SK-N-DZ (cell line): ENCODE measurements around the gene CHMP2A.
"Not testable (repeated sequence)": the region's sequence is repeated elsewhere in the genome, so short reads cannot be mapped to it uniquely, and the experiment has no call there.

ENCODE experiments used
- DNase-seq: peaks from one replicate; pipeline ENCODE4 v3.0.0-alpha.2; 2015; ENCODE audit warnings: low spot score

The CHMP2A gene

DNA sequence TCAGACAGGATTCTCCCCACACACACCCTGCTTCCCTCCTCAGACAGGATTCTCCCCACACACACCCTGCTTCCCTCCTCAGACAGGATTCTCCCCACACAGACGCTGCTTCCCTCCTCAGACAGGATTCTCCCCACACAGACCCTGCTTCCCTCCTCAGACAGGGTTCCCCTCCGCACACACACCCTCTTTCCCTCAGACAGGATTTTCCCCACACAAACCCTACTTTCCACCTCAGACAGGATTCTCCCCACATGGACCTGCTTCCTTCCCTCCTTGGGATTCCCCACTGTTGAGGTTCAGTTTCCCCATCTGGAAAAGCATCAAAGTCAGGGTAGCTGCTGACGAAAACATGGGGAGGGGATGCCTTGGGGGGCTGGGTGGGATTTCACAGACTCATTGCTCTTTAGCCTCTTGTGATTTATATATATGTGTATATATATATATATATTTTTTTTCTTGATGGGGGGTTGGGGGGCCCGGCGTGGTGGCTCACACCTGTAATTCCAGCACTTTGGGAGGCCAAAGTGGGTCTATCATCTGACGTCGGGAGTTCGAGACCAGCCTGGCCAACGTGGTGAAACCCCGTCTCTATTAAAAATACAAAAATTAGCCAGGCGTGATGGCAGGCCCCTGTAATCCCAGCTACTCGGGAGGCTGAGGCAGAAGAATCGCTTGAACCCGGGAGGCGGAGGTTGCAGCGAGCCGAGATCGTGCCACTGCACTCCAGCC is 12.1 kb downstream of the CHMP2A start:
- DNase-seq, result not testable (repeated sequence)

DNA sequence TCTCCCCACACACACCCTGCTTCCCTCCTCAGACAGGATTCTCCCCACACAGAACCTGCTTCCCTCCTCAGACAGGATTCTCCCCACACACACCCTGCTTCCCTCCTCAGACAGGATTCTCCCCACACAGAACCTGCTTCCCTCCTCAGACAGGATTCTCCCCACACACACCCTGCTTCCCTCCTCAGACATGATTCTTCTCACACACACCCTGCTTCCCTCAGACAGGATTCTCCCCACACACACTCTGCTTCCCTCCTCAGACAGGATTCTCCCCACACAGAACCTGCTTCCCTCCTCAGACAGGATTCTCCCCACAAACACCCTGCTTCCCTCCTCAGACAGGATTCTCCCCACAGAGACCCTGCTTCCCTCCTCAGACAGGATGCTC is 15.7 kb downstream of the CHMP2A start:
- DNase-seq, result not testable (repeated sequence)

DNA sequence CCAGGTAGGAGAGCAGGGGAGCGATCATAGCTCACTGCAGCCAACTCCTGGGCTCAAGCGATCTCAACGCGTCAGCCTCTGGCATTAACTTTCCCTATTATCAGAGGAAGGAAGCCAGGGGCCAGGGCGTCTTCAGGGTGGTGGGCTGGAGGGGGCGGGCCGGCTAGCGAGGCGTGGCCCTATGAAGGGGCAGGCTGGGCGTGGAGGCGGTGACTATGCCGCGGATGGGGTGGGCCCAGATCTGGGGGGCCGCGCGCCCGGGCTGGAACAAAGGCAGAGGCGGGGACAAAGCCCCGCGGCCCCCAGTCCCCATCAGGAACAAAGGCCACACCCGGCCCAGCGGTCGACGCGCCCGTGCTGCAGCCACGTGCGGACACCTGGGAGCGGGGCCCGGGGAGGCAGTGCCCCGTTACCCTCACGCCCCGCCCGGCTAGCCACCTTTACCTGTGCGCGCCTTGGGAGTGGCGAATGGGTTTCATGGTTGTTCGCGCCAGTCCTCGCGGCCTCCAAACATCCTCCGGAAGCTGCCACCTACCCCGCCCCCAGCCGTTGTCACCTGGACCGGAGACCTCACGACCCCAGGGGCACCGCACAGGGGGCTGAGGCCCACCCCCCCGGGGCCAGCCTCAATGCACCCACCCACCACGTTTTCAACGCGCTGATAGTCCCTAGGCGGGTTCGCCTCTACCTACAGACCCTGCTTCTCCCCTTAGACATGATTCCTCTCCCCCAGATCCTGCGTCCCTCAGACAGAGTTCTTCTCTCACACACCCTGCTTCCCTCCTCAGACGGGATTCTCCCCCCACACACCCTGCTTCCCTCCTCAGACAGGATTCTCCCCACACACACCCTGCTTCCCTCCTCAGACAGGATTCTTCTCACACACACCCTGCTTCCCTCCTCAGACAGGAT is 16.4 kb downstream of the CHMP2A start:
- DNase-seq, result peak; percentile 81

DNA sequence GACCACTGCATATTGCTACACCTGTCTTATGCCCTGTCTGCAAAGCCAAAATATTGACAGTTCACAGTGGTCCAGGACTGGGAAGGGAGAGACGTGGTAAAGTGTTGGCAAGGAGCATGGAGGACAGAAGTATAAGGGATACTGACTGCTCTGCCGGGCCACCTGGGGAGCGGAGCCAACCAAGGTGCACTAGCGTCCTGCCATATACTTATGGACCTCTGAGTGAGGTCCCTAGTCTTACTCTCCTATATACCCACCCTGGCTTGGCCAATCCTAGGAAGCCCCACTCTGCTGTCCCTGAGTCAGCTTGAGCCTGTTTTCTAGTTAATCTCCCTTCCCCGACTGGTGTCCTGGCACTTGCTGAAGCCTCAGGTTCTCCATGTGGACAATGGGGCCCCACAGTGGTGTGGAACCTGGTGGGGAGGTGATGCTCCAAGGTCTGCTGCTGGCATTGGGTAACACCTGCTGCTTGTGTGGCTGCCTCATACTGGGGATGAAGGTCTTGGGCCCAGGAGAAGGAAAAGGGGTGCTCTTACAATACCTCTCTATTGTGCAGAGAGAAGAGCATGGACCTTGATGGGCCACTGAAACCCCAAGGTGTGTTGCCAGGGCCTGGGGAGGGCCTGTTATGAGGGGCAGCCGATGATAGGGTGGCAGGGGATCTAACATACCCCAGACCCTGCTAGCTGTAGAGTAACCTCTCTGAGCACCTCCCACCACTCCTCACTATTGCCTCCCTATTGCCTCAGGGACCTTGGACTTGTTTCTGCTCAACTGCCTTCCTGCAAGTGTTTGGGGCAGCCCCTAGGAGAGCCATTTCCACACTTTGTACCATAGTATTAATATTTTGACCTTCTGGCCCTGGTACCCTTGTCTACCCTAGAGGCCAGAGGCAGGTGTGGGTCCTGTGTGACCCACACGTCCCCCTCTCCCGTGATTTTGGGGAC is 17.8 kb downstream of the CHMP2A start:
- no peak for DNase-seq

DNA sequence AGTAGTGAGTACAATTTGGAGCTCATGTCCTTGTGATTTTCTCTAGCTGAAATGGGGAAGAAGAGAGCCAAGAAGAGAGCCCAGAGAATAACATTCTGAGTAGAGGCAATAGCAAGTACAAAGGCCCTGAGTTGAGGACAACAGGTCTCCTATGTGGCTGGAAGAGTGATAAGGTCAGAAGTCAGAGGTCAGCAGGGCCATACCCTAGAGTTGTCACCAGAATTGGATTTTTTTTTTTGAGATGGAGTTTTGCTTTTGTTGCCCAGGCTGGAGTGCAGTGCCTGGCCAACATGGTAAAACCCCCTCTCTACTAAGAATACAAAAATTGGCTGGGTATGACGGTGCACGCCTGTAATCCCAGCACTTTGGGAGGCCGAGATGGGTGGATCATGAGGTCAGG is 19.0 kb downstream of the CHMP2A start:
- no peak for DNase-seq

DNA sequence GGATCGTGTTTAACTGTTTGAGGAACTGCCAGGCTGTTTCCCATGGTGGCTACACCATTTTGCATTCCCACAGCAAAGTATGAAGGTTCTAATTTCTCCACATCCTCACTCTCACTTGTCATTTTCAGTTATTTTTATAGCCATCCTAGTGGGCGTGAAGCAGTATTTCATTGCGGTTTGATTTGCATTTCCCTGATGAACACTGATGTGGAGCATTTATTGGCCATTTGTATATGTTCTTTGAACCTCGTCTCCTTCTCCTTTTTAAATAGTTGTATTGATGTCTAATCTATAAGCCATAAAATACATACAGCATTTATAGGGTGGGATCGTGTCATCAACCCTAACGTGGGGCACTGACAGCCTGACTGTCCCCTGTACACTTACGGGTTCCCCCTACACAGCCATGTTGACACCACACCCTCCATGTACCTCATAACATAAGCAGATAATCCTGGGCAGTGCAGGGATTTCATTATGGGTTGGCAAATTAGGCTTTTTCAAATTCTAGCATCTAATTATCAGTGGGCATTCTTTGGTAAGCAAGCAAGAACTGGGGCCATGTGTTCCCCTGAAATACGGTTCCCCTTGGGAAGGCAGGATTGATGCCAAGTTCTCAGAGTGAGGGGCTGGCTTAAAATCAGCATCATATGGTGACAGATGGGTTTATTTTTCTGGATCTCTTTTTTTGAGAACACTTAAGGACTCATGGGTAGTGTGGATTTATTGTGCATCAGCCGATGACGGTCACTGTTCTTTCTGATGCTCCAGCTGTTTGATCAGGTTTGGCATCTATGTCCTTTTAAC is 23.7 kb downstream of the CHMP2A start:
- no peak for DNase-seq

DNA sequence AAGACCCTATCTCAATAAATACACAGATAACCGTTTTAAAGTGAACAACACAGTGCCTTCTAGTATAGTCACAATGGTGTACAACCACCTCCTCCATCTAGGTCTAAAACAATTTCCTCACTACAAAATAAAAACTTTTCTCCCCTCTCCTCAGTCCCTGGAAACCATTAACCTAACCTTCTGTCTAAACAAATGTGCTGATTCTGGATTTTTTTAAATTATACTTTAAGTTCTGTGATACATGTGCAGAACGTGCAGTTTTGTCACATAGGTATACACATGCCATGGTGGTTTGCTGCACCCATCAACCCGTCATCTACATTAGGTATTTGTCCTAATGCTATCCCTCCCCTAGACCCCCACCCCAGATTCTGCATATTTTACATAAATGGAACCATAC is 25.5 kb downstream of the CHMP2A start:
- DNase-seq, result no peak

DNA sequence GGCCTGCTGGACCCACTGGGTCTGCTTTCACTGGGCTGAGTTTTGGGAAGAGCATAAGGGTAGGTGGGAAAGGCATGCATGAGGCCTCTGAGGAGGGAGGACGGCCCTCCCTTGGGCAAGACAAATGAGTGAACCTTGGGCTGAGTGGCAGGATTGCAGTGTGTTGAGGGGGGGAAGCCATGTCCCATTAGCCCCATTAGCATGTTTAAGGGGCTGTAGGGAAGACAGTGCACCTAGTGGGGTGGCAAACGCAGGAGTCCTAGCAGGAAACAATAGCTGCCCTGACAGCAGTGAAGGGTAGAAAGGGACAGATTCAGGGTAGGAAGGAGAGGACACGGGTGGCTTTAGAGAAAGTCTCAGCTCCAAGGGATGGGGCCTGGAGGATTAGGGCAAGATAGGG is 32.2 kb downstream of the CHMP2A start:
- no peak for DNase-seq

DNA sequence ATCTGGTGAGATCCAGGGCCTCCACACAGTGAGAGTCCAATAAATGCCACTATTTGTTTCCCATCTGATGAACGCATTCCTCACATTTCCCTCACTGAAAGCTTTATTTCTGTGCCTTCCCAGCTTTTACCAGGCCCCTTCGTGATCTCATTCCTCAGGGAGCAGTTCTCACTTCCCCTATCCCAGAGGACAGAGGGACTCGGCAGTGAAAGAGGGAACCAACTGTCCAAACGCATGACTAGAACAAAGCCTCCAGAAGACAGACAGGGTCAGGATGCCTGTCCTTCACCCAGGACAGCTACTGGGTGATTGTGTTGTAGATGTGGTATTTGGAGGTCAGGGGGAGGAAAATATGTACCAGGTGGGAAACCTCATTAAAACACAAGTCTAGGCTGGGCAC is 33.3 kb downstream of the CHMP2A start:
- no peak for DNase-seq

DNA sequence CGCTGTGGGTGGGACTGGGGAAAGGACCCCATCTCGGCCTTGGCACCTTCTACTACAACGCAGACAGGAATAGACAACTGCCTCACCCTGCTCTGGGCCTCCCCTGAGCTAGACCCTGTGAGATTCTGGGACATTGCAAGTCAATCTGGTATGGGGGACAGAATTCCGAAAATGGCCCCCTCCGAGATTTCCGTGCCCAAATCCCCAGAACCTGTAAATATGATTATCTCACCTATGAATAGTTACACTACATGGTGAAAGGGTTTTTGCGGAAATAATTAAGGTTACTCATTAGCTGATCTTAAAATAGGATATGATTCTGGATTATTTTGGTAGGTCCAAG is 34.7 kb downstream of the CHMP2A start:
- no peak for DNase-seq

DNA sequence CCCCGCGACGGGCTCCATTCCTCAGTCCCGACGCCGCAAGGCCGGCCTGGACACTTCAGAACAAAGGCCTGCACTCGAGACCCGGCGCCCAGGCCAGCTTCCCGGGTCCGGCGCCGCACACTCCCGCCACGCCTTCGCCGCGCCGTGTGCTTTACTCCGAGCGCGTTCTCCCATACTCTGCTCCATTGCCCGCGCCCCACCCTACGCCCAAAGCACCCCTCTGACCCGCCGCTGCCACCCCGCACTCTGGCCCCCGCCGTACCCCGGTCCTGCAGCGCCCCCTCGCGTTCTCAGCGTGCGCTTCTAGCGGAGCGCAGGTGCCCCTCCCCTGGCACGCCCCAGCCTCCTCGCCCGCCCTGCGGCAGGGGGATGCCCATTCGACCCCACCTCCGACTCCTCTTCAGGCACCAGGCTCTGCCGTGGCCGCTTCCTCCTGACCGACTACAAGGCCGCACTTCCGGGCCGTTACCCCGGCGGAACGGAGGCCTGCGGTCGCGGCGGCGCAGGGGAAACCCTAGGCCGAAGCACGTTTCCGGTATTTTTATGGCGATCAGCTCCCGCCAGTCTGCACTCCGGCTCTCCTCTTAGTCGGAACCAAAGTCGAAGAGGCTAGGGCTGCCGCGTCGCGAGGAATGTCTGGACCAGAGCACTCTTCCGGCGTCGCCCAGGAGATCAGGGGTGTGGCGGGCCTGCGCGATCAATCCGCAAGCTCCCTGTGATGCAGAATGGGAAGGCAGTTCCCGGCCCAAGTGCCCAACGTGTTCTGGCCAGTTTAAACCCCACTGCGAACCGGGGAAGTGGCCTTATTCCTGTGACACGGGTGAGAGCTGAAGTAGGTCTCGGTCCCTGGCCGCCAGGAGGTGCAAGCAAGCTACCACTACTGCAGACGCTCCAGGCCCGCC is 35.3 kb downstream of the CHMP2A start, which contains the start of gene ZBTB45:
ZBTB45 (minus strand) TSS at position 456 of the 902 bp plus-strand sequence. CDS start 2,137 bp downstream, outside the sequence.
- DNase-seq, result peak; percentile 91

DNA sequence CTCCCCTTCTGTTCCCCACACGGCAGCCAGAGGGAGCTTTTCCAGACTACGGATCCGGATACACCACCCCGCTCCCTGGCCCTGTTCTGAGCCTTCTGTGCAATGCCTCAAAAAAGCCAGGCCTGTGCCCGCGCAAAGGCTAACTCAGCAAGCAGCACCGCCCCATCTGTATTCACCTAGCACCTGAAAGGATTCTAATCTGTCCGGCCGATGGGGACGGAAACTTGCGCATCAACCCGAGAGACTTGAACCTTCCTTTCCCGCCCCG is 35.9 kb downstream of the CHMP2A start:
- DNase-seq, result peak; percentile 68

DNA sequence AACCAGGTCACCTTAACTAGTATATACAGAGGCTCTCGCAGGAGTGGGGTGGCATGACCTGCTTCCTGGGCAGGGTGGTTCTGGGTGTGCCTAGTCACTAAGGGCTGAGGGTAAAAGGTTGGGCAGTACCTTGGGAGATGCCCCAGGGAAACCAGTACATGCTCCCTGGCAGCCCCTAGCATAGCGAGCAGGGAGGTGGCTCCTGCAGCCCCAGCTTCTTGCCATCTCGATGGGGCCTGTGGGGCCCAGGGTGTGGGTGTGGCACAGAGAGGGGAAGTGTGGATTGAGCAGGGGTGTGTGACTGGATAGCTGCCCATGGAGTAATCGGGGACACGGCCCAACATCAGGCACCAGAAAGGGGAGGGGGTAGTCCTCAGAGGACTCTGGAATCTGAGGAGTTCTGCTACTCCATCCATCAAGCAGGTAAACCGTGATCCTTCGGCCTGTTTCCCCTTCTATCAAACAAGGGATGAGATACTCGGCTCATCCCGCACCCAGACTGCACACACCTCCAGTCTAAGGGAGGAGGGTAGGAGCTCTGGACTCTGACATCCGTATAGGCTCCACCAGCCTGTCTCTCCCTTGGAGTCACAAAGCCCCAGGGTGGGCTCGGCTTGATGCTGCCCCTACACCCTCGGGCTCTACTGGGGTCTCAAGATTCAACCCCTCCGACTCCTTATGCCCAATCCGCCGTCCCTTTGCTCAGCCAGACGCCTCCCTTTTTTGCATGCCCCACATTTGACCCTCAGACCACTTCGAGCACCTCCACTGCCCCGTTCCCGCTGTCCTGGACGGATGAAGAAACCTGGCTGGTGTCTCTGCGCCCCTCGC is 36.4 kb downstream of the CHMP2A start:
- DNase-seq, result no peak

DNA sequence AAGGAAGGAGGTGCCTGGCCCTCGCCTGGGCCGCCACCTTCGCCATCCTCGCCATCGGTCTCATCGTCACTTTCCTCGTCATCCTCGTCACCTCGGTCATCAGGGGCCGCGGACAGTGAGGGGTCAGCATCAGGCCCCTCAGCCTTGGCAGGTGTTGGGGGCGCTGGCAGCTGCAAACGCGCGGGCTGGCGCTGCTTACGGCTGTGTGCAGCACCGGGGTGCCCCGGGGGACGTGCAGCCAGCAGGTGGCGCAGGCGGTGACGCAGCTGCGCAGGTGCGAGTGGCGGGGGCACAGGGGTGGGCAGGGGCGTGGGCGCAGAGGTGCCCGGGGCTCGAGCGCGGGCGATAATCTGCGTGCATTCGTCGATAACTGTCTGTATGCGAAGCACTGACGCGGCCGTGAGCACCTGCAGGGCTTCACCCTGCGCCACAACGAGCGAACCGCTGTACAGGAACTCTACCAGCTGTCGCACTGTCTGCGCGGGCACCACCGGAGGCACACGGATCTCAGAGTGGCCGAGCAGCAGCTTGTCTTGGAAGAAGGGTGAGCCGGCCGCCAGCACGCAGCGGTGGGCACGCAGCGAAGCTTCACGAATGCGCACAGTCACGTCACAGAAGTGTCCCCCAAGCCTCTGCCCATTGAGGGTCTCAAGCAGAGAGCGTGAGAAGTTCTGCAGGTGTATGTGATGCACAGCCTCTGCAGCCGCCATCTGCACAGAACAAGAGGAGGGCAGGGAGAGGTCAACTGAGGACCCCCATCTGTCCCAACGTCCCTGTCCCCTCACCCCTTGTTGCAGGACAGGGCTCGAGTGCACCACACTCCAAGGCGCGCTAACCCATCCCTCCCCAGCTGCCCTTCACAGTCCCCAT is 37.7 kb downstream of the CHMP2A start:
- DNase-seq, result no peak

DNA sequence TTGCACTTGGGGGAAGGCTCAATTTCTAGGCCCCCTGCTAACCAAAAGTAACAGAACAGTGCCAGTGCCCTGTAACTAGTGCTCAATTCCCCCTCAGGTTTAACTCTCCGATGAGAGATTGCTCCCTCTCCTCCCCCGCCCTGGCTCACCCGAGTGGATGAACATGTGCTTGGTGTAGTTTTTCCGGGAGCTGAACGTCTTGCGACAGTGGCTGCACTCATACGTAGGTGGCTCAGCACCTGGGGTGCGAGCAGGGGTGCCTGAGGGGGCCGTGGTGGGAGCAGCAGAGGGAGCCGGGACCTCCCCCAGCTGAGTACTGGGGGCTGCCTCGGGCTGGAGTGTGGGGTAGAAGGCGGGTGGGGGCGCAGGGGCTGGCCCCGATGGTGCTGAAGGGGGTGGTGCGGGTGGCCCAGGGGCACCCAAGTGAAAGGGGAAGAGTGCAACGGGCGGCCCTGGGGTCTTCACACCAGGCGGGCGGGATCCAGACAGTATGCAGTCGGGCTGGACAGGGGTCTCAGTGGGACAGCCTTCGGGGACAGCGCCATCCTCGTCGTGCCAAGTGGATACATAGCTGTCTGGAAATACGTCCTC is 38.6 kb downstream of the CHMP2A start:
- DNase-seq, result no peak

DNA sequence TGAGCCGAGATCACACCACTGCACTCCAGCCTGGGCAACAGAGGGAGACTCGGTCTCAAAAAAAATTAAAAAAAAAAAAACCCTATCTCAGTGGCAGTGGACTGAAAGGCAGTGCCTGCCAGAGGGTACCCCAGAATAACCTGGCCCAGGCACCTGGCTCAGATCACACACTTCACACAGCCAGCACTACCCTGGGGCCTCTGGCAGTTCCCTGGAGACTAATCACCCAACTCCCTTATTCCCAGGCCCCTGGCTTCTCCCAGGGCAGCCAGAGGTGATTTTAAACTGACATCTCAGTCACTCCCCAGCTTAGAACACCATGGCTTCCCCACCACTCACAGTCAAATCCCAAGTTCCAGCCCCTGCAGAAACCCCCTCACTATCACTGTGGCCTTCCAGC is 39.6 kb downstream of the CHMP2A start:
- DNase-seq, result no peak

DNA sequence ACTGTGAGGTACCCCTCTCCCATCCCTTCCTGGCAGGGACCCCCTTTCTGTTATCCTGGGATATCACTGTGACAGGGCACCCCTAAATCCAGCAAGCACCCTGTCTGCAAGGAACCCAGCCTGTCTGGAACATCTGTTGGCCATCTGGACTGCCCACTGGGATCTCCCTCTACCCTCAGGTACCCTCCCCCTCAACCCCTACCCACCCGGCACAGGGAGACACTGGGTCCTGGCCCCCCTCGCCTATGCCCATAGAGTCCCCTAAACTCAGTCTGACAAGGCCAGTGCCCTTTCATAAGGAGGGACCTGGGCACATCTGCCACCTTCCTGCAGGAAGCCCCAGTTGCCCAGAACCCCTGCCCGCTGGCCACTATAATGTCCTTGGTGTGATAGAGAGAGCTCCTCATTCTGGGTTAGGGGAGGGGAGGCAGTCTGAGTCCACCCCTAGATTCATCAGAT is 40.3 kb downstream of the CHMP2A start:
- DNase-seq, result no peak
